CD4-positive, alpha-beta T cell treated with Interleukin-4 for 1 hour (primary cell): Measurements from ENCODE around the gene SLX9.
A peak's percentile ranks its signal among the peaks of the same experiment; 100 is the strongest.
"Not testable (repeated sequence)": the region's sequence is repeated elsewhere in the genome, so short reads cannot be mapped to it uniquely, and the experiment has no call there.

ENCODE experiments used
- DNase-seq, 2 donors: peaks; one replicate each; pipeline ENCODE4 v3.0.0-alpha.2; 2020 to 2022

Gene SLX9

DNA sequence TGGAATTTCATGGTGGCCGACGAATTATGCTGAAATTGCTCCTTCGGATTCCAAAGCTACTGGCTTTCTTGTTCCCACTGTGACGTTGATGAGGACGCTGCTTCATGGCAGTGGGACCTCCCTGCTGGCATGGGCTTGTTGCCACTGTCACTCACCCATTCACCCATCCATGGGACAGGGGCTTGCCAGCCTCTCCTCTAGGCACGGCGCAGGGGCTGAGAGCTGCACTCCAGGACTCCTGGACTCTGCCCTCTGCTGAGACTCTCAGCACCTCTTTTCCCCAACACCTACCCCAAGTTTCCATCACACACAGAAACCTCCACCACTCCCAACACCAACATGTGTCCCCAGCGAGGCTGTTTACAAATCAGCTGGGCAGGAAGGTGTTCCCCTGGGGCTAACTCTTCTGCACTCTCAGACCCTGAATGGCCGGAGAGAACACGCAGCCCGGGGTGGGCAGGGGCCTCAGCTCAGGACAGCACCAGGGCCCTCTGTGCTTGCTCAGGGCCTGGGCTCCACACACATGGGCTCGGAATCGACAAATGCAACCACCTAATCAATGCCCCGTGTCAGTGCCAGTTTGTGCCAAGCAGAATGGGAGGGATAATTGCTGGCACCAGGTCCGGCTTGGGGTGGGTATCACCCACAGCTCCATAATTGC is 22.3 kb upstream of the SLX9 start:
- DNase-seq: no peak

DNA sequence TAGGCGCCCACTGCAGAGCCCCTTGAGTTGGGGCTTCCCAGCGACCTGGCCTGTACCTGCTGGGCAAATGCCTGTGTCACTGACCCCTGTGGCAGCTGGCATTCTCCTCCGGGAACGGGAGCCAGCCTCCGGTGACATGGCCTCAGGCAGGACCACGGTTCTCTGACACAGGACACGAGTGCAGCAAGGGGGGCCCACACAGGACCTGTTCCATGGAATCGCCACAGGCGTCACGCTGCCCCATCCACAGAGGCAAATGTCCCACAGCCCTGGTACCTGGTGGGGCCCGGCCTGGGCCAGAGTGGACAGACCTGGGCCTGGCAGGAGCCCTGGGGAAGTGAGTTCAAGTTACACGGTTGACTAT is 21.7 kb upstream of the SLX9 start:
- DNase-seq: no peak

DNA sequence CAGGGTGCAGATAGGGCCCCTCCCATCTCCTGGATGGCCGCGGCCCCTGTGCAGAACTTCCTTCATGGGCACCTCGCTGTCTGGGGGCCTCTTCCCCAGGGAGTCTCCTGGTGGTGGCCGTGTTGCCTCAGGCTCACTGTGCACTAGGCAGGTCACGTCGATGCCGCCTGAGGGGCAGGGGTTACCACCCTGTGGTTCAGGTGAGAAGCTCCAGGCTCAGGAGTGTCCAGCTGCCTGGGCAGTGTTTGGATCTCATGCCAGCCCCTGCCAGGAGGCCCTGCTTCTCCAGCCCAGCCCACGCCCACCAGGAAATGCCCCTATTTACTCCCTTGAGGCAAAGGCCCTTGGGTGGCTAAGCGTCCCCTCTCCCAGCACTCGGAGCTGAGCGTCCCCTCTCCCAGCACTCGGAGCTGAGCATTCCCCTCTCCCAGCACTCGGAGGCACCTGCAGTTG is 21.2 kb upstream of the SLX9 start:
- DNase-seq: no peak

DNA sequence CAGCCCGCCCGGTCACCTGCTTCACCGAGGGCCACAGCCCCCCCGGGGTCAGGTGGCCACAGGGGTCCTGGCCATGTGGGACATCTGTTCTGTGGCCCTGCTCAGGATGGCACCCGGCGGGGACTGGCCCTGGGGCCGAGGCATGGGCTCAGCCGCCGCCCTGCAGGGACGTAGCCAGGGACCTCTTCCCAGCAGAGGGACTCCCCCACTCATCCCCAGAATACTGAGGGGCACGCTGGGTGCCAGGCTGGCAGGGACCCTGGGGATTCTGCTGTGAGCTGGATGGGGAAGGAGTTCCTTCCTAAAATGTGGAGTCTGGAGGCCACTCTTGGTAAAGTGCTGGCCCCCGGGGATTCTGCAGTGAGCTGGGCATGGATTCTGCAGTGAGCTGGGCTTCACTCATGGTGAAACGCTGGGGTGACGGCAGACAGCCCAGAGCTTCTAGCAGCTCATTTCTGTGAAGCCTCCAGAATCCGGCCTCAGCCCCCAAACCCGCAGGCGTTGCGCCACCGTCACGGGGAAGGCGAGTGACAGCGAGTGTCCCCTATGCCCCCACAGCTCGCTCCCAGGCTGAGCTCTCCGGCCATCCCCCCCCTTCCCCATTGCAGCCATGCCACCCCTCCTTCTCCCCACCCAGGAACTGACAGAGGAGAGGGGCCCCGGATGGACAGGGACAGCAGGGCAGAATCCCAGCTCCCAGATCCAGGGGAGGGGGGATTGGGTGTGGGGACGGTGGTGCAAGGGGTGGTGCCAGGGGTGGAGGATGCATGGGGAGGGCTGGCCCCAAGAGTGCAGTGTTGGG is 20.5 kb upstream of the SLX9 start:
- DNase-seq: no peak

DNA sequence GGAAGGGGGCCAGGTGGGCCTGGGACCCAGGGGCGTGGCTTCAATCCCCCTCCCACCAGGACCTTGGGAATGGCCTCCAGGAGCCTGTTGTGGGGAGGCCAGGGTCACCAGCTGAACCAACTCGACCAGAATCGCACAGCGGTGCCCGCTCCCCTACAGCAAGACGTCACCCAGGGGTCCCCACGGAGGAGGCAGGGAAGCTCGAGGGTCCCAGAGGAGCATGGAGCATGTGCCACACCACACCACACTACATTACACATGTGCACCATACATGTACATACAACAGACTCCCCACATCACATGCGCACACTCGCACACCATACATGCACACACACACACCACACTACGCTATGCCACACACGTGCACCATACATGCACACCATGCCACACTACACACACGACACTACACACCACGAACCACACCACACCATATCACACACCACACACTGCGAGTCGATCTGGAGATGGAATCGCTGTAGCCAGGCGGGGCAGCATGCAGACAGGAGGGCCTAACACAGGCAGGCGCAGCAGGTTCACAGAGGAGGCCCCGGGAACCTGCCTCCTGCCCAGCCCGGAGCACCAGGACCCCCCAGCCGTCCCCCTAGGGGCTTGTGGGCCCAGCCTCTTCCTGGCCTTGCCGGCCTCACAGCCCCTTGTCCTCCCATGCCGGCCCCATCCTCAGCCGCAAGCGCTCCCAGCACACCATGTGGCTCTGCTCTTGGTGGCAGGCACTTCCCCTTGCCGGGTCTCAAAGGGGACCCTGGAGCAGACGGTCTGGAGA is 19.7 kb upstream of the SLX9 start:
- DNase-seq: no peak

DNA sequence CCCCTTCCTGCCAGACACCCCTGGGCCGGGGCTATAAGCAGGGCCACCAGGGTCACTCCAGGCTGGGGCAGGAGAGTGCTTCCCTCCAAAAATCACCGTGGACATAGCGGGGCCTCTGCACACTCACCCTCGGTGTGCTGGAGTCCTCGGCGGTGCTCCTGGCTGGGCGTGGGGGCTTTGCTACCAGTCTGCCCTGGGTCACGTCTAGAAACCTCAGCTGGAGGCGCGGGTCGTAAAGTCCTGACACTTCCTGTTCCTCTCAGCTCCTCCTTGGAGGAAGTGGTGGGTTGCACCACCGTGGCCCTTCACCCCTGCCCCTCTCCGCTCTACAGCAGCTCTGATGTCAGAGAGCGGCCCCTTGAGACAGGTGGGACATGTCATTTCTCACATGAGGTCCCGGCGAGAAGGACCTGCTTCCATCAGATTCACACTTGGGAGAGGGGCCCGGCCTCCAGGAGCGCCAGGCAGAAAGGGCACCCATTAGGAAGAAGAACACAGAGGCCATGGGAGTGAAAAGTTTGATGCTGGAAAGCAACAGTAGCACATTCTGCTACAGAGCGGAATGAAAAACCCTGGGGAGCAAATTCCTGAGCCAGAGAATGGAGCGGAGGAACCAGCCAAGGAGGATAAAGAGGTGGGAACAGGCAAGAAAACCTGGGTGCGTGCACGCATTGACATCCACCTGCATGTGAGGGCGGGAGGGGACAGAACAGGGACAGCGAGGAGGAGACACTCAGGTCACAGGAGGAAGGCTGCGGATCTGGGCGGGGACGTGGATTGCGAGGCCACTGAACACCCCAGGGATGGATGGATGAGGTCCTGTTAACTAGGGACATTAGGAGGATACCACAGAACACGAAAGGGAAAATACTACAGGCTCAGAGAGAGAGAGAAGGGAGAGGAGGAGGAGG is 18.9 kb upstream of the SLX9 start, which contains the start of gene ITGB2:
TSS of gene ITGB2 (minus strand) at position 206 of the 911 bp plus-strand sequence. CDS start 10,117 bp downstream, outside the sequence.
- DNase-seq: peak; percentile 68 to 71

DNA sequence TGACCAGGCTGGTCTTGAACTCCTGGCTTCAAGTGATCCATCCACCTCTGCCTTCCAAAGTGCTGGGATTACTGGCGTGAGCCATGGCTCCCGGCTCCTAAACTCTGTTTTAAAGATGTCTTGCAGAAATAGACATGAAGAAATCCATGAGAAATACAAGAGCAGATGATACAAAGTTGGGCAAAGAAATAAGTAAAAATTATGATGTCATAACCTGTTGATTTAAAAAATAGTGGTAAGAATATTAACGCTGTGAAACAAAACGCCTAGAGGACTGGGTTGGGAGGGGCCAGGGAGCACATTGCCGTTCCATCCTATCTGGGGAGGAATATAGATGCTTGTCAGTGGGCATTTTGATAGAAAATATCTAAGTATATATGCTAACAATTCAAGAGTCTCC is 17.9 kb upstream of the SLX9 start:
- DNase-seq: no peak

DNA sequence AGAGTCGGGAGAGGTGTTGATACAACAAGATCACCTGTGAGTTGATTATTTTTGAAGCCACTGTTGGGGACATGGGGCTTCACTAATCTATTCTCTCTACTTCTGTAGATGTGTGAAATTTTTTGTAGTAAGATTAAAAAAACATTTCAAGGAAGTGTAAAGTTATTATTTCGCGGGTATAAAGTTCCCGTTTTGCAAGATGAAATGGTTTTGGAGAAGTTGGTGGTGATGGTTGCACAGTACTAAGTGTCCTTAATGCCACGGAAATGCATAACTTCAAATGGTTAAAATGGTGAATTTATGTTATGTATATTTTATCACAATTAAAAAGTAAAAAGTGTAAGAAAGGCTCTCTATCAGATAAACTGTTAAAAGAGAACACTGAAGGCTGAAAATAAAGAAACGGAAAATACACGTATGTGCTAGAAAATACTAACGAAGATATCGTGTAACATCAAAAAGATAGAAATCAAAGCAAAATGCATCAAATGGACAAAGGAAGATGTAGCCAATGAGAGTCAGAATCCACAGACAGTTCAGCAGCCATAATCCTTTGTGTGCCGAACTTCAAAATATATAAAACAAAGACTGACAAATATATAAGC is 16.2 kb upstream of the SLX9 start:
- no peak for DNase-seq

DNA sequence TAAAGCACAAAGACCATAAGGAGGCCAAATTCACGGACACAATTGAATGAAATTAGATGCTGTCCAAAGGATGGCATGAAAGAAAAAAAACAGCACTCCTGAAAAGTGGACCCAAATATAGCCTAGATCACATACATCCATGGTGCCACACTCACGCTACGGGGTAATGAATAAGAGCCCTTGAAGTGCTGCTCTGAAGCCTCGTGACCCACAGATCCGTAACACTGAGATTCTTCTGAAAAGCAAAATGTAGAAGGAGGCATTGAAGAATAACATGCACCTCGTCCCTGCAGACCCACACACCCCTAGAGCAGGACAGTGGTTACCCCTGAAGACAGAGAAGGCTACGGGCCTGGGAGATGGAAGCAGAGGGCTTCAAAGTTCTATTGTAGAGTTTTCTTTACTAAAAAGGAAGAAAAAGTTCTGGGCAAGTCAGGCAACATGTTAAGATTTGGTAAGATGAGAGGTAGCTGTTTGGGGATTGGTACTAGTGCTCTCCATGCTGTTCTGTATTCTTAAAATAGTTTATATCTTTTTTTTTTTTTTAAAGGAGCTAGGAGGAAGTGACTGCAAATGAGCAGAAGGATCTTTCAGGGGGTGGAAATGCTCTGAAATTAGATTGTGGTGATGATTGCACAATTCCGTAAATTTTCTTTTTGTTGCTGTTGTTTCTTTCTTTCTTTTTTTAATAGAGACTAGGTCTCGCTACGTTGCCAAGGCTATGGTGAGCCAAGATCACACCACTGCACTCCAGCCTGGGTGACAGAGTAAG is 15.0 kb upstream of the SLX9 start:
- DNase-seq: peak; percentile 44 to 66

DNA sequence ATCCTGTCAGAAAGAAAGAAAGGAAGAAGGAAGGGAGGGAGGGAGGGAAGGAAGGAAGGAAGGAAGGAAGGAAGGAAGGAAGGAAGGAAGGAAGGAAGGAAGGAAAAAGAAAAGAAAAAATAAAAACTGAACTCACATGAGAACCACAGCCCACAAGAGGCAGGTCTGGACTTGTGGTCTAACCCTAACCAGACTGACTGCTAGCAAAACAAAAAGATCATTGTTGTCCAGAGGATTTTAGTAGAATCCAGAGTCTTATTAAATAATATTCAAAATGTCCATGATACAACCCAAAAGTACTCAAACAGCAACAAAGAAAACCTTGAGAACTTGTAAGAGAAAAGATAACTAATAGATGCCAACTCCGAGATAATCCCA is 14.5 kb upstream of the SLX9 start:
- DNase-seq: no peak

DNA sequence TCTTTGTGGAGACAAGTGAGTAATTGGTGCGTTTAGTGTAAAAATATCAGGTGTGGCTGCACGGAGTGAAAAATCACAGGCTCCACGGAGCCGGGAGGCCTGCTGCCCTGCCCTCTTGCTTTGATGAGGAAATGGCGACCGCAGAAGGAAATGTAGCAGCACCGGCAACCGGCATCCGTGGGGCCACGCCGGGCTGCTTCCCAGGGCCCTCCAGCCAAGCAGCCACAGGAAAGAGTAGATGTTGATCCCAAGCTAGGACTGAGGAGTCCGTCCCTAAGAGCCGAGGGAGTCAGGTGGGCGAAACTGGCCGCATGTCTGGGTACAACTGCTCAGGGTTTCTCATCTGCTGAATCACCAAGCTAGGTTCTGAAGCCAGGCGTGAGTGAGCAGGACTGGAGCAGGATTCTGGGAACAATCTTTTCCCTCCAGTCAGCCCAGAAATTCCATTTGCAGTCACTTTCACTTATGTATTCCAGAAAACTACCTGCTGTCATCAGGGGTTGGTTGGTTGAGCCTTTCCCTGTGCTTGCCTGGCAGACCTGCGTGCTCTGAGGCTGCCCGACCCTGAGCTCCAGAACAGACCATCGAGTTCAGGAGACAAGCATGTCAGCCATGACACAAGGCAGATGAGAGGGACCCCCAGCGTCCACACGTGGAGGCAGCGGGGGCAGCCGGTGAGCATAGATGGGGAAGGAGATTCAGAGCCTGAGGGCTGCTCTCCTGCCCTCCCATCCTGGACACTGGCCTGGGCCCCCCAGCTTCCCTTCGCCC is 13.3 kb upstream of the SLX9 start:
- peak; percentile 48 to 60 for DNase-seq

DNA sequence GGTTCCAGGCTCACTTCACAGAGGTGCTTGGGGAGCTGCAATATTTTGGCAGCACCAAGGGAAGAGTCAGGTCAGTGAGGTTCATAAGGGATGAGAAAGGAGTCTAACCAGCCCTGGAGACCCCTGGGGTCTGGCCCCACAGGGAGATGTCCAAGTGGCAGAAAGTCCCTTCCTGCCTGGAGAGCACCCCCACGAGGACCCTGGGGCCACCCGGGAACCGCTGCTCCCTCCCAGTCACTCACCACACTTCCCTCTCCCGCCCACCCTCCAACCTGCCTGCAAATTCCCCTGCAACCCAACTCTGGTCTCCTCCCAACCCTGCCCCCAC is 12.6 kb upstream of the SLX9 start:
- no peak for DNase-seq

DNA sequence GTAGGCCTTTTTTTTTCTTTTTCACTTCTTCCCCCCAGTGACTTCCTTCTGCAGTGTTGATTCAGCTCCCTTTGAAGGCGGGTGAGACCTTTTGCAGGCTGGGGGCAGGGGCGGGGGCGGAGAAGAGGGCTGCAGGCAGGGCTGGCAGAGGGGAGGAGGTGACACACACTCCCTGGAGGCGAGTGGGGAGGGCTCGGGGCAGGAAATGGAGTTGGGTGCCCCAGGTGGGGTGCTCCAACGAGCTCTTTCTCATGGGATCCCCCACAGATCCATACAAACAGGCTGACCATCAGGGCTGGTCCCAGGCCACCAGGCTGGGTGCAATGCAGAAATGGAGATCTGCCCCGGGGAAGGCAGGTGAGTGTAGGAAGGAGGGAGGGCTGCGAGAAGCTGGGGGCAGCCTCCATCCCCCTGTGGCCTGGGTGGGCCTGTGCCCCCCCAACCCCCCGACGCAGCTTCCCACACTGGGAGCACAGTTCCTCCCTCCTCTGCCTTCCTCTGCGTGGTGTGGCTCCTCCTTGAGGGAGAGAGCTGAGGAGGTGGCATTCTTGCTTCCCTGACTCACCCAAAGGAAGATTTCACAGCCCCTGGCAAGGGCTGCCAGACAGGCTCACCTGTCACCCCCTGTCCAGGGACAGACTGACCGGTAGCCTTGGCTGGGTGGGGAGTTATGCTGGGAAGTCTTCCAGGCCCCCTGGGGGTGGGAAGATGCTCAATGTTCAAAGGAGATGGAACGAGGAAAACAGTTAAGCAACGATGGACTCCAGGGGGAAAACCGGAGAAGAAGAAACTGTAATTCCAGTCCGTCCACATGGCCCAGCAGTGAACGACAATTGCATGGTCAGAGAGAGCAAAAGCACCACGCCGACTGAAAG is 12.0 kb upstream of the SLX9 start:
- DNase-seq: peak; percentile 85

DNA sequence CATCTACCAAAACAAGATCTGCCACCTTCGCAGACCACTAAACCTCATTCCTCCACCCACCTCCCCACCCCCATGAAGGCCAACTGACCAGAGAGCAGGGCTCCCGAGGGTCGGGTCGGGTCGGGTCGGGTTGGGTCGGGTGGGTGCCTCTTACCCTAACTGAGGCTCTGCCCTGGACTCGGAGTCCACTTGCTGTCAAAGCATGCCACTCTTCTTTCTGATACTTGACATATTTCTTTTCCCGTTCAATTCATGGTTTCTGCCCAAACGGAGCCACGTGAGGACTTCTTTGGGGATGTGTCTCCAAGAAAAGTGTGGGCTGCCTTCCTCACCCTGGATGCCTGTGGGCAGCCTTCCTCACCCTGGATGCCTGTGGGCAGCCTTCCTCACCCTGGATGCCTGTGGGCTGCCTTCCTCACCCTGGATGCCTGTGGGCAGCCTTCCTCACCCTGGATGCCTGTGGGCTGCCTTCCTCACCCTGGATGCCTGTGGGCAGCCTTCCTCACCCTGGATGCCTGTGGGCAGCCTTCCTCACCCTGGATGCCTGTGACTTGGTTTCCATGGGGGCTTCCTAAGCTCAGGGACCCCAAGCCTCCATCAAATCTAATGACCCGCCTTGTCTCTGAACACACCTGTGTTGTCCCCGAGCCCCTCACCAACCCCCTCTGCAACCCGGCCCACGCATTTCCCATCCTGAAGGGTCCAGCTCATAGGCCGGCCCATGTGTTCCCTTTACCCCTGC is 11.2 kb upstream of the SLX9 start:
- DNase-seq: not testable (repeated sequence)

DNA sequence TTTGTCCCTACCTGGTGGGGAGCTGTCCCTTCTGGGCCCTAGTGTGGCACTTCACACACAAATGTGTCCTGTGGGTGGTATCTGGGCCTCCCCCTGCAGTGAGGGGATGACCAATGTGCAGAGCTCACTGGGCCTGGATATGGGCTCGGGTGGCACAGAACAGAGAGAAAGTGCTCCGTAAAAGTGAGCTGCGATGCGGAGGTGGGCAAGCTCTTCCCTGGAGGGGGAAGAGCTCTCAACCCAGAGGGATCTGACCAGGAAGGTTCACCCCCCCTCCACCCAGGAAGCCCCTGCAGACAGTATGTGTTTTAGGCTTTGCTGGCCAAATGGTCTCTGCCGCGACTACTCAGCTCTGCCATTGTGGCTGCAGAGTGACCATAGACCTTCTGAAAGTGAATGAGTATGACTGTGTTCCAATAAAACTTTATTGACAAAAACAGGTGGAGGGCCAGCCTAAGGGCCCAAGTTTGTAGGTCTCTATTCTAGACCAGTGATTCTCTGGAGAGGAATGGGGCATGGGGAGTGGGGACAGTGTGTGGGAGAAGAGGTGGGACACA is 10.5 kb upstream of the SLX9 start:
- no peak for DNase-seq

DNA sequence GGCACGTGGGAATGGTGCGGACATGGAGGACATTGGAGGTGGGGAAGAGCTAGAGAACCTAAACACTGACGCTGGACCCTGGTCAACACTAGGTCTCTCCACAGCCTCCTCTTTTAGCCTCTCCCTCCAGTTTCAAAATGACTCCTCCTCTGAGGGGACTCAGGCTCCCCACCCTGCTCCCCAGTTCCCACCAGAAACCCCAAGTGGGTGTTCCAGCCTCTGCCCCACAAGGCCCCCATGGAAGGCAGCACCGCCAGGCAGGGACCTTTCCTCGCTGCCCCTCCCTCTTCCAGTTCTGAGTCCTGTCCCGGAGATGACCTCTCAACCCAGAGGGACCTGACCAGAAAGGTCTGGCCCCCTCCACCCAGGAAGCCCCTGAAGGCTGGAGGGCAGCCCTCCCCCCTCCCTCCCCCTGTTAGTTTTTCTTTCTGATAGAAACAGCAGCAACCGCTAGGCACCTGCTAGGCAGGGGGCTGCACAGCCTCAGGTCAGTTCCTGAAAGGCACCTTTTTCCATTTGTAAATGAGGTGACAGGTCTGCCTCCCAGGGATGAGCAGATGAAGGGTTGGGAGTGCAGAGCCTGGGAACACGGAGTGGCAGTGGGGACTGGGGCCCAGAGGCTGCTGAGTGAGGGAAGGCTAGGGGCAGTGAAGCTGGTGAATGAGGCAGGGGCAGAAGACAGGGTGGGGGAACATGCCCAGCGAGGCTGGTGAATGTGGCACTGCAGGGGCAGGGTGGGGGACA is 9.9 kb upstream of the SLX9 start:
- no peak for DNase-seq

DNA sequence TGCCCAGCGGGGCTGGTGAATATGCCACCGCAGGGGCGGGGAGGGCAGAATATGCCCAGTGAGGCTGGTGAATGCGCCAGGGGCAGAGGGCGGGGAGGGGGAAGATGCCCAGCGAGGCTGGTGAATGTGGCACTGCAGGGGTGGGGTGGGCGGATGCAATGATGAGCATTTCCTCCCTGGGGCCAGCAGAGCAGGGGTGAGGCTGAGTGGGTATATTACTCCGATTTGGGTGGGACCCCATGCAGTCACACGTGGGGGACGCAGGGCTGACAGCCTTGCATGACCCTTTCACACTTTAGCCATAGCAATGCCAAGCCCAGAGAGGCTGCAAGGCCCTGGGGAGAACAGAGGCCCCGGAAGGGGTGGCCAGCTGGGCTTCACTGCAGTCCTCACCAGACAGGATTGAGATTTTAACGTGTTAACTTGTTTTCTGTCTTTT is 9.3 kb upstream of the SLX9 start:
- peak; percentile 77 to 81 for DNase-seq

DNA sequence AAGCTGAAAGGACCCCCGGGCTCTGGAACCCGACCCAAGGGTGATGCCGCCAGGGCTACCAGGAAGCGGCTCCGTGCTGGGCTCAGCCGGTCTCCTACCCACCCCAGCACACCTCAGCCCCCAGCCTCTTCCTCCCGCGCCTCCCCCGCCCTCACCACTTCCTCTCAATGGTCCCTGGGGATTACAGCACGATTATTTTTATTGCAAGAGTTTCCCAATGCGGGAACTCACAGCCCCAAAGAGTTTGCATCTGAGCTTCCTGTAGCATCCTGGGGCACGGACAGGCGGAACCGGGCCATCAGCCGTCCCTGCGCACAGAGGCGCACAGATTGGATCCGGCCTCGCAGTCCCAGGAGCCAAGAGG is 8.7 kb upstream of the SLX9 start:
- peak; percentile 39 to 70 for DNase-seq
